Right lobe of liver (tissue), 4 donors: ENCODE measurements around the gene LMNTD1.

Source experiments
- CTCF ChIP-seq, 4 donors: fragments of 200-600 bp in 3 of 4; fragments of 450-650 bp in 1 of 4; IDR thresholded peaks; one replicate each; pipeline versions ENCODE4 v1.5.1 to v1.8.0; 2016 to 2022; ENCODE audit warnings: antibody characterized with exemption in 4 of 4, mild to moderate bottlenecking in 2 of 4
- POLR2A ChIP-seq: fragments of 450-650 bp; IDR thresholded peaks from one replicate; pipeline ENCODE4 v1.6.1; 2017; ENCODE audit warnings: antibody characterized with exemption, mild to moderate bottlenecking
- donor health status: DM: no; HTN: no; CAD: no.
- donor health status: DM: no; HTN: no; CAD: no.
- donor health status: DM: no; HTN: yes; CAD: no.

GRCh38 chr12:25438638-25439037, 114.4 kb downstream of the LMNTD1 start:
- TF ChIP-seq CTCF (IDR thresholded peaks at IDR 0.05) (no peak), POLR2A (no peak)
